ENCODE results near the gene ITGBL1. TPM values are rescaled to one million over a fixed set of nuclear protein-coding genes. Genes with fewer than 3 reads are reported as not detected.

The ITGBL1 gene
- total and polyA plus RNA-seq, 2 donors (not counting 1 experiment from before 2014, with no cell fraction given): not detected

DNA sequence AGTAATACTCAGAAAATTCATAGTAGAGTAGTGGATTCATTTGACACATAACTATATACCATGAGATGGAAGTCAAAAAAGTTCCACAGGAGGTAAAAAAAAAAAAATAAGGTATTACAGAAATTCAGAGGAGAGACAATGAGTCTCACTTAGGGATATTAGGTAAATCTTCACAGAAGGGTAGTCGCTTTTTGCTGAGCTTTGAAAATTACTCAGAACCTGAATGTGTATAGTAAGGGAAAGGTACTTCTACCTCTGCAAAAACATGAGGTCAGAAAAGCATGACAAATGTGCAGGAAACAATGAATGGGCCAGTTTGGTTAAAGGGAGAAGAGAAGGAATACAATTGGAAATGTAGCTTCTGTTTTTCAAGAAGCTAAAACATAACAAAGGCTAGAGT is 250.6 kb downstream of the ITGBL1 start:
- peaks cover 0 to 3% (median 0%) of the 10 kb centered on the region in 4 experiments for H3K27me3 ChIP-seq (replicated peaks in 1 of 4; ENCODE audit: control extremely low read depth in 1 of 4, control insufficient read depth in 3 of 4, insufficient read depth in 4 of 4, low read length in 3 of 4)

DNA sequence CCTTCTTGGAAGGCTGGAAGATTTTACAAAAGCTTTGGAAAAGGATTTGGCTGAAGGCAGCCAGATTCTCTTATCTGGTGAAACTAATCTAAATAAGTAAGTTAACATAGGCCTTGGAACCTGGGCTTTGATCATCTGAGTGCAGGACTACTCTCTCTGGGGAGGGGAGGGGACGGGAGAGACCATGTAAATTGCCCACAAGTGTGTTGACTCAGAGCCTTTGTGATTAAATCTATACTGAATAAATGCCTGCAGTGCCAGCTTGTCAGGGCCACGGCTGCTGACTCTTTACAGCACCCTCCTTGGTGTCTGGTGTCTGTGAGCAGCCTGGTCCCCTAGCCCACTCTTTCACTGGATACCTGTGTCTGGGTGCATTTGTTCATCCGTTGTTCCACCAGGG is 251.4 kb downstream of the ITGBL1 start:
- H3K27me3 Mint-ChIP-seq: peaks cover 2% of the 10 kb centered on the region
- POLR2A ChIA-PET: no interaction called here
- H3K9me3 ChIP-seq (ENCODE audit: control extremely low read depth in 1 of 3, control insufficient read depth in 2 of 3, insufficient read depth in 1 of 3, low read length in 2 of 3): no peaks in the 10 kb centered on the region

More for the DNA sequence above, 250.6 kb downstream of the ITGBL1 start:
- ChIA-PET POLR2A (no interaction called here), CTCF (no interaction called here)
- TF ChIP-seq, protein P1, sequence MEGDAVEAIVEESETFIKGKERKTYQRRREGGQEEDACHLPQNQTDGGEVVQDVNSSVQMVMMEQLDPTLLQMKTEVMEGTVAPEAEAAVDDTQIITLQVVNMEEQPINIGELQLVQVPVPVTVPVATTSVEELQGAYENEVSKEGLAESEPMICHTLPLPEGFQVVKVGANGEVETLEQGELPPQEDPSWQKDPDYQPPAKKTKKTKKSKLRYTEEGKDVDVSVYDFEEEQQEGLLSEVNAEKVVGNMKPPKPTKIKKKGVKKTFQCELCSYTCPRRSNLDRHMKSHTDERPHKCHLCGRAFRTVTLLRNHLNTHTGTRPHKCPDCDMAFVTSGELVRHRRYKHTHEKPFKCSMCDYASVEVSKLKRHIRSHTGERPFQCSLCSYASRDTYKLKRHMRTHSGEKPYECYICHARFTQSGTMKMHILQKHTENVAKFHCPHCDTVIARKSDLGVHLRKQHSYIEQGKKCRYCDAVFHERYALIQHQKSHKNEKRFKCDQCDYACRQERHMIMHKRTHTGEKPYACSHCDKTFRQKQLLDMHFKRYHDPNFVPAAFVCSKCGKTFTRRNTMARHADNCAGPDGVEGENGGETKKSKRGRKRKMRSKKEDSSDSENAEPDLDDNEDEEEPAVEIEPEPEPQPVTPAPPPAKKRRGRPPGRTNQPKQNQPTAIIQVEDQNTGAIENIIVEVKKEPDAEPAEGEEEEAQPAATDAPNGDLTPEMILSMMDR (IDR thresholded peaks at IDR 0.05): no peak
- TF ChIP-seq EZH2 (IDR thresholded peaks at IDR 0.05; ENCODE audit: borderline replicate concordance, insufficient read depth, low read depth, low read length, poor library complexity, severe bottlenecking): no peak
- no peak overlapping the region for H2AFZ ChIP-seq (ENCODE audit: insufficient read depth, low read depth, low read length, poor library complexity, severe bottlenecking)
- no peaks in the 10 kb centered on the region for H3K4me1 ChIP-seq (ENCODE audit: control insufficient read depth in 2 of 2, insufficient read depth in 2 of 2, low read length in 2 of 2)
- peaks cover 2% of the 10 kb centered on the region for H3K27me3 Mint-ChIP-seq
- no peak for ATAC-seq (ENCODE audit: low read depth)
- no peaks in the 10 kb centered on the region for H3K4me1 Mint-ChIP-seq
- no peak overlapping the region for H3K9ac ChIP-seq (ENCODE audit: low read length)
- peaks cover 5% of the 10 kb centered on the region for H3K9me3 Mint-ChIP-seq (ENCODE audit: insufficient read depth)
- H3K4me3 ChIP-seq (ENCODE audit: control extremely low read depth in 1 of 5, extremely low read depth in 1 of 5, insufficient read depth in 1 of 5, low read depth in 2 of 5, low read length in 4 of 5): no peak overlapping the region
- no peaks in the 10 kb centered on the region for H3K36me3 ChIP-seq (replicated peaks in 1 of 2; ENCODE audit: control extremely low read depth in 1 of 2, control insufficient read depth in 1 of 2, extremely low read depth in 1 of 2, insufficient read depth in 2 of 2, low read length in 1 of 2)
- H3K4me3 Mint-ChIP-seq: no peak overlapping the region
- H3K79me2 ChIP-seq (ENCODE audit: control insufficient read depth, insufficient read depth, low read length): no peaks in the 10 kb centered on the region
- H3K9me3 ChIP-seq (ENCODE audit: control extremely low read depth in 1 of 3, control insufficient read depth in 2 of 3, insufficient read depth in 1 of 3, low read length in 2 of 3): no peaks in the 10 kb centered on the region
- no peak for DNase-seq
- H3K27ac ChIP-seq (ENCODE audit: low read length in 2 of 2): no peak overlapping the region
- no peak overlapping the region for H3K4me2 ChIP-seq (replicated peaks; ENCODE audit: low read depth, low read length, poor library complexity, severe bottlenecking)
- H4K20me1 ChIP-seq (ENCODE audit: control insufficient read depth, insufficient read depth, low read length, poor library complexity, severe bottlenecking): no peaks in the 10 kb centered on the region
- H3K27ac Mint-ChIP-seq: no peak overlapping the region
- intact Hi-C loops (cut with micrococcal nuclease): no loop called here
- WGBS (ENCODE audit: insufficient coverage): 100% methylated on average over 1 of the region's 1 CpG

More for the DNA sequence above, 251.4 kb downstream of the ITGBL1 start:
- intact Hi-C loops (cut with micrococcal nuclease): no loop called here
- Mint-ChIP-seq H3K4me1 (no peaks in the 10 kb centered on the region), H3K4me3 (no peak overlapping the region), H3K27ac (no peak overlapping the region), H3K9me3 (ENCODE audit: insufficient read depth) (peaks cover 5% of the 10 kb centered on the region)
- H3K4me2 ChIP-seq (replicated peaks; ENCODE audit: low read depth, low read length, poor library complexity, severe bottlenecking): no peak overlapping the region
- H3K4me3 ChIP-seq (ENCODE audit: control extremely low read depth in 1 of 5, extremely low read depth in 1 of 5, insufficient read depth in 1 of 5, low read depth in 2 of 5, low read length in 4 of 5): no peak overlapping the region
- H3K27ac ChIP-seq (ENCODE audit: low read length in 2 of 2): no peak overlapping the region
- WGBS (ENCODE audit: insufficient coverage): 60% methylated on average over 3 of the region's 3 CpGs
- no peaks in the 10 kb centered on the region for H3K4me1 ChIP-seq (ENCODE audit: control insufficient read depth in 2 of 2, insufficient read depth in 2 of 2, low read length in 2 of 2)
- no peaks in the 10 kb centered on the region for H4K20me1 ChIP-seq (ENCODE audit: control insufficient read depth, insufficient read depth, low read length, poor library complexity, severe bottlenecking)
- no peaks in the 10 kb centered on the region for H3K36me3 ChIP-seq (replicated peaks in 1 of 2; ENCODE audit: control extremely low read depth in 1 of 2, control insufficient read depth in 1 of 2, extremely low read depth in 1 of 2, insufficient read depth in 2 of 2, low read length in 1 of 2)
- H3K27me3 ChIP-seq (replicated peaks in 1 of 4; ENCODE audit: control extremely low read depth in 1 of 4, control insufficient read depth in 3 of 4, insufficient read depth in 4 of 4, low read length in 3 of 4): peaks cover 0 to 3% (median 0%) of the 10 kb centered on the region in 4 experiments
- no peak for DNase-seq
- no peak overlapping the region for H3K9ac ChIP-seq (ENCODE audit: low read length)
- CTCF ChIA-PET: no interaction called here
- H3K79me2 ChIP-seq (ENCODE audit: control insufficient read depth, insufficient read depth, low read length): no peaks in the 10 kb centered on the region
- no peak overlapping the region for H2AFZ ChIP-seq (ENCODE audit: insufficient read depth, low read depth, low read length, poor library complexity, severe bottlenecking)
- TF ChIP-seq, protein P1 (IDR thresholded peaks at IDR 0.05): no peak
- no peak for TF ChIP-seq EZH2 (IDR thresholded peaks at IDR 0.05; ENCODE audit: borderline replicate concordance, insufficient read depth, low read depth, low read length, poor library complexity, severe bottlenecking)
- no peak for ATAC-seq (ENCODE audit: low read depth)

Measured in B cell (primary cell).